Right lobe of liver (tissue), 6 donors: ENCODE data around the gene IFT43. TPM values are rescaled to one million over a fixed set of nuclear protein-coding genes. Genes with fewer than 3 reads are reported as not detected.

Experiments
- ATAC-seq, 4 donors: fragments of 200-7000 bp; cut with Tn5 transposase; one replicate each; pipeline ENCODE4 v1.9.1; 2020; ENCODE audit warnings: mild to moderate bottlenecking in 4 of 4, moderate library complexity in 4 of 4
- DNase-seq, 3 donors: peaks; one replicate each; pipeline ENCODE4 v3.0.0-alpha.2; 2020
- H3K27ac ChIP-seq, 3 donors: fragments of 200-600 bp; one replicate each; pipeline ENCODE4 v1.8.0; 2022
- H3K27me3 ChIP-seq, 2 donors: fragments of 200-600 bp; one replicate each; pipeline ENCODE4 v1.8.0; 2022
- H3K36me3 ChIP-seq, 4 donors: fragments of 200-600 bp; sonication (generic) in 1 of 4; one replicate each; pipeline versions ENCODE4 v1.5.1 to v1.8.0; 2017 to 2022; ENCODE audit warnings: control low read depth in 1 of 4
- H3K4me1 ChIP-seq, 4 donors: fragments of 200-600 bp; sonication (generic) in 1 of 4; one replicate each; pipeline versions ENCODE4 v1.5.1 to v1.8.0; 2017 to 2022; ENCODE audit warnings: control low read depth in 1 of 4
- H3K4me3 ChIP-seq, 3 donors: fragments of 200-600 bp; one replicate each; pipeline ENCODE4 v1.8.0; 2022
- H3K9me3 ChIP-seq, 4 donors: fragments of 200-600 bp; sonication (generic) in 1 of 4; one replicate each; pipeline versions ENCODE4 v1.5.1 to v1.8.0; 2017 to 2022; ENCODE audit warnings: control low read depth in 1 of 4
- CTCF ChIP-seq, 4 donors: fragments of 200-600 bp in 3 of 4; fragments of 450-650 bp in 1 of 4; IDR thresholded peaks; one replicate each; pipeline versions ENCODE4 v1.5.1 to v1.8.0; 2016 to 2022; ENCODE audit warnings: antibody characterized with exemption in 4 of 4, mild to moderate bottlenecking in 2 of 4
- POLR2A ChIP-seq: fragments of 450-650 bp; IDR thresholded peaks from one replicate; pipeline ENCODE4 v1.6.1; 2017; ENCODE audit warnings: antibody characterized with exemption, mild to moderate bottlenecking
- WGBS: methylation state at CpG from one replicate; pipeline ENCODE4 v1.1.6; 2018; ENCODE audit warnings: low coverage, low lambda C conversion rate; ENCODE audit not compliant: insufficient coverage; ENCODE audit errors: missing lambda C conversion rate; 5-methylcytosine and 5-hydroxymethylcytosine counted together
- intact Hi-C, 2 donors: fragments of 100-400 bp; cut with DNase I; formaldehyde crosslinking; loops; one replicate each; pipeline versions ENCODE4 v1.11.2 to v1.14.1; 2022
- total RNA-seq, 6 experiments: library from RNA; depleted of rRNA in 2 of 6; stranded (reverse); fragments of >200 nt in 2 of 6; fragmentation: NEBNext Ultra II Directional in 3 of 6; extraction: Animal tissue kit (Norgen Biotek cat#: 25700) in 3 of 6; gene quantifications; one replicate each; pipeline versions ENCODE4 v1.1.0 to v1.2.4, GENCODE V29; 2016 to 2023
- donor health status: DM: no; HTN: yes; CAD: no.
- donor health status: DM: no; HTN: no; CAD: no.
- donor health status: DM: no; HTN: no; CAD: no.
- donor health status: DM: no; HTN: yes; CAD: no.
- donor health status: DM: no; HTN: yes; CAD: no.

IFT43 gene
- total RNA-seq, 6 experiments from 2014 or later = 13.8 to 36.6 (median 20.7) TPM

- no peaks in the 10 kb centered on the region for H3K9me3 ChIP-seq
- WGBS = 13% methylated on average over 6 of the region's 6 CpGs
- H3K4me1 ChIP-seq = peaks cover 0 to 34% (median 15%) of the 10 kb centered on the region in 4 donors
- peaks cover 0 to 4% (median 1%) of the 10 kb centered on the region in 4 donors for H3K36me3 ChIP-seq
- DNase-seq (peak in 2 of 3 donors; percentile 47 to 79), ATAC-seq (peak; percentile 54 to 79 (median 67))
- intact Hi-C loops = loop anchor here in 1 of 2 donors (10.0 kb wide), 1 partner anchor 84 kb away; no protein-coding TSS in a partner anchor
- H3K27me3 ChIP-seq = no peaks in the 10 kb centered on the region
- TF ChIP-seq CTCF (IDR thresholded peaks at IDR 0.05) (no peak), POLR2A (peak; percentile 66)
- H3K4me3 ChIP-seq = no peak overlapping the region
- peak overlapping the region; percentile 68 to 87 (median 84) for H3K27ac ChIP-seq
Observed at GRCh38 chr14:75989134-75989533, 3.6 kb downstream of the IFT43 start.

- intact Hi-C loops = no loop called here
- peaks cover 0 to 4% (median 1%) of the 10 kb centered on the region in 4 donors for H3K36me3 ChIP-seq
- ATAC-seq = no peak
- H3K4me1 ChIP-seq = peaks cover 0 to 22% (median 10%) of the 10 kb centered on the region in 4 donors
- 94% methylated on average over 4 of the region's 4 CpGs for WGBS
- no peak for TF ChIP-seq POLR2A
- H3K27me3 ChIP-seq = no peaks in the 10 kb centered on the region
- H3K4me3 ChIP-seq = no peak overlapping the region
- DNase-seq = no peak
- no peaks in the 10 kb centered on the region for H3K9me3 ChIP-seq
- H3K27ac ChIP-seq = peak overlapping the region in 1 of 3 donors; percentile 71
Observed at GRCh38 chr14:75990297-75990696, 4.7 kb downstream of the IFT43 start.

GRCh38 chr14:75991753-75992152, 6.2 kb downstream of the IFT43 start:
- WGBS = 70% methylated on average over 3 of the region's 4 CpGs
- intact Hi-C loops = no loop called here
- DNase-seq = no peak

GRCh38 chr14:75993567-75994041, 8.0 kb downstream of the IFT43 start:
- 82% methylated on average over 1 of the region's 1 CpG for WGBS
- no peak for TF ChIP-seq CTCF (IDR thresholded peaks at IDR 0.05)
- TF ChIP-seq POLR2A = no peak
- Histone ChIP-seq H3K36me3 (peaks cover 0 to 9% (median 5%) of the 10 kb centered on the region in 4 donors), H3K27ac (no peak overlapping the region), H3K4me1 (peaks cover 0 to 10% (median 4%) of the 10 kb centered on the region in 4 donors), H3K9me3 (no peaks in the 10 kb centered on the region), H3K27me3 (no peaks in the 10 kb centered on the region), H3K4me3 (no peak overlapping the region)
- DNase-seq (no peak), ATAC-seq (no peak)
- intact Hi-C loops = no loop called here

More at GRCh38 chr14:75991753-75992152, 6.2 kb downstream of the IFT43 start:
- peaks cover 0 to 4% (median 1%) of the 10 kb centered on the region in 4 donors for H3K36me3 ChIP-seq
- TF ChIP-seq POLR2A = no peak
- TF ChIP-seq CTCF (IDR thresholded peaks at IDR 0.05) = no peak
- ATAC-seq = no peak
- peaks cover 0 to 16% (median 6%) of the 10 kb centered on the region in 4 donors for H3K4me1 ChIP-seq
- H3K27me3 ChIP-seq = no peaks in the 10 kb centered on the region
- no peaks in the 10 kb centered on the region for H3K9me3 ChIP-seq
- H3K4me3 ChIP-seq = no peak overlapping the region
- no peak overlapping the region for H3K27ac ChIP-seq

- Histone ChIP-seq H3K9me3 (no peaks in the 10 kb centered on the region), H3K27me3 (no peaks in the 10 kb centered on the region), H3K27ac (peak overlapping the region in 2 of 3 donors; percentile 28 to 33), H3K4me3 (no peak overlapping the region), H3K4me1 (no peaks in the 10 kb centered on the region), H3K36me3 (peaks cover 0 to 15% (median 7%) of the 10 kb centered on the region in 4 donors)
- 71% methylated on average over 10 of the region's 17 CpGs for WGBS
- intact Hi-C loops = no loop called here
- TF ChIP-seq POLR2A (no peak), CTCF (IDR thresholded peaks at IDR 0.05) (no peak)
- DNase-seq (no peak), ATAC-seq (peak; percentile 35 to 47 (median 39))
Observed at GRCh38 chr14:75995372-75996041, 9.9 kb downstream of the IFT43 start.
